K562 (cell line): ENCODE data around the gene OR1I1. TPM values are rescaled to one million over a fixed set of nuclear protein-coding genes. Genes with fewer than 3 reads are reported as not detected.

Experiments
- ATAC-seq: fragments of 200-7000 bp; cut with Tn5 transposase; 3 replicates; pipeline ENCODE4 v1.9.1; 2020; ENCODE audit warnings: moderate library complexity
- BruUV-seq: library from RNA; stranded (reverse); fragments of 400-500 nt; replicated peaks from 2 replicates; lab custom pipeline; 2021; lab: Mats Ljungman, UMichigan
- CTCF ChIA-PET: fragments of 300-600 bp; formaldehyde crosslinking; extraction: SDS; loops from one replicate; lab custom pipeline; 2021; ENCODE audit warnings: low intra/inter-chr PET ratio; lab: Yijun Ruan, JAX
- POLR2A ChIA-PET: fragments of 300-600, 350-650 bp; sonication (Branson Sonifier 250); formaldehyde crosslinking; extraction: SDS; loops from one replicate; lab custom pipeline; 2021; ENCODE audit warnings: antibody characterized with exemption, inconsistent platforms; lab: Yijun Ruan, JAX
- DNase-seq, 4 experiments: peaks; one replicate each; pipeline versions ENCODE4 v3.0.0 to v3.0.0-alpha.2; 2011 to 2018; ENCODE audit warnings: low spot score in 3 of 4, mixed read lengths in 3 of 4; ENCODE audit errors: extremely low read depth in 1 of 4
- FAIRE-seq: peaks from 2 replicates; lab custom pipeline; 2011; peaks lifted over from hg19 to GRCh38; lab: Jason Lieb, UNC
- H2AFZ ChIP-seq: 2 replicates; pipeline ENCODE4 v1.6.0; 2011; ENCODE audit warnings: low read depth, low read length, control low read depth, inconsistent platforms
- H3K27ac ChIP-seq: fragments of 200-600 bp; 3 replicates; pipeline ENCODE4 v1.8.0; 2011; ENCODE audit warnings: low read depth, mild to moderate bottlenecking, control low read depth, inconsistent platforms, low read length, moderate library complexity, mixed read lengths; ENCODE audit errors: extremely low read depth
- H3K27me3 ChIP-seq, 2 experiments: fragments of 300-600 bp in 1 of 2; 2 replicates in 1 of 2; 3 replicates in 1 of 2; pipeline versions ENCODE4 v1.6.0 to v1.8.0; 2011; ENCODE audit warnings: inconsistent platforms in 2 of 2, low read length in 2 of 2, mild to moderate bottlenecking in 1 of 2, mixed read lengths in 1 of 2, moderate library complexity in 1 of 2; ENCODE audit not compliant: control insufficient read depth in 2 of 2, insufficient read depth in 2 of 2
- H3K36me3 ChIP-seq: fragments of 300-600 bp; 3 replicates; pipeline ENCODE4 v1.8.0; 2011; ENCODE audit warnings: mild to moderate bottlenecking, low read length, inconsistent platforms; ENCODE audit not compliant: control insufficient read depth, insufficient read depth
- H3K4me1 ChIP-seq, 2 experiments: fragments of 200-600 bp in 1 of 2; replicated peaks in 1 of 2; 2 replicates in 1 of 2; 3 replicates in 1 of 2; pipeline versions ENCODE4 v1.5.1 to v1.8.0; 2011; ENCODE audit warnings: inconsistent platforms in 2 of 2, low read length in 2 of 2, mild to moderate bottlenecking in 1 of 2, mixed read lengths in 1 of 2, moderate library complexity in 1 of 2; ENCODE audit not compliant: control insufficient read depth in 2 of 2, insufficient read depth in 2 of 2
- H3K4me2 ChIP-seq: 2 replicates; pipeline ENCODE4 v1.6.1; 2011; ENCODE audit warnings: low read length, control low read depth, inconsistent platforms, mixed read lengths; ENCODE audit not compliant: insufficient read depth
- H3K4me3 ChIP-seq: fragments of 200-600 bp; sonication (generic), shearing (Covaris generic); 2 replicates; pipeline ENCODE4 v1.5.1; 2016; ENCODE audit warnings: control low read depth, inconsistent platforms
- H3K79me2 ChIP-seq: fragments of 200-600 bp; 3 replicates; pipeline ENCODE4 v1.8.0; 2011; ENCODE audit warnings: low read length, inconsistent platforms; ENCODE audit not compliant: control insufficient read depth, insufficient read depth
- H3K9ac ChIP-seq, 2 experiments: 2 replicates each; pipeline versions ENCODE4 v1.6.0 to v1.6.1; 2011; ENCODE audit warnings: low read depth in 2 of 2, low read length in 2 of 2, control low read depth in 1 of 2, inconsistent platforms in 1 of 2, mild to moderate bottlenecking in 1 of 2, mixed read lengths in 1 of 2; ENCODE audit not compliant: insufficient read depth in 1 of 2
- H3K9me1 ChIP-seq: one replicate; pipeline ENCODE4 v1.6.0; 2011; ENCODE audit warnings: inconsistent platforms, mild to moderate bottlenecking, low read length, moderate library complexity; ENCODE audit not compliant: control insufficient read depth, insufficient read depth
- H3K9me3 ChIP-seq: replicated peaks from 2 replicates; pipeline ENCODE4 v1.5.1; 2011; ENCODE audit warnings: low read depth, low read length, inconsistent platforms; ENCODE audit not compliant: control insufficient read depth, insufficient read depth
- H4K20me1 ChIP-seq: replicated peaks from 2 replicates; pipeline ENCODE4 v1.6.1; 2011; ENCODE audit warnings: low read length, inconsistent platforms, mixed read lengths; ENCODE audit not compliant: control insufficient read depth, insufficient read depth
- ATF3 ChIP-seq, 2 experiments: fragments of 450-650 bp in 1 of 2; sonication (generic) in 1 of 2; formaldehyde crosslinking in 1 of 2; IDR thresholded peaks in 1 of 2; conservative IDR thresholded peaks in 1 of 2; 2 replicates each; pipeline versions ENCODE4 v1.6.1 to v1.8.1; 2016 to 2023; ENCODE audit warnings: mild to moderate bottlenecking in 2 of 2, moderate library complexity in 2 of 2, inconsistent platforms in 1 of 2, missing genetic modification reagents in 1 of 2
- ATF7 ChIP-seq: fragments of 450-650 bp; IDR thresholded peaks from 2 replicates; pipeline ENCODE4 v1.7.1; 2014; ENCODE audit warnings: mild to moderate bottlenecking, moderate library complexity
- BRF2 ChIP-seq: IDR thresholded peaks from 3 replicates; pipeline ENCODE4 v1.6.1; 2011; ENCODE audit warnings: borderline replicate concordance, mild to moderate bottlenecking; ENCODE audit not compliant: insufficient read length, insufficient read depth
- CBFA2T2 ChIP-seq: fragments of 450-650 bp; conservative IDR thresholded peaks from 2 replicates; pipeline ENCODE4 v1.6.1; 2017; ENCODE audit warnings: mild to moderate bottlenecking
- CEBPG ChIP-seq, 3 experiments: fragments of 200-800 bp in 1 of 3; sonication (Bioruptor generic) in 1 of 3; sonication (generic) in 1 of 3; formaldehyde crosslinking in 1 of 3; IDR thresholded peaks in 2 of 3; conservative IDR thresholded peaks in 1 of 3; 2 replicates each; pipeline versions ENCODE4 v1.6.1 to v1.8.0; 2016 to 2022; ENCODE audit warnings: missing compliant biosample characterization in 2 of 3, missing genetic modification characterization in 2 of 3, mild to moderate bottlenecking in 1 of 3, missing genetic modification reagents in 1 of 3
- FOXP1 ChIP-seq: sonication (generic); formaldehyde crosslinking; IDR thresholded peaks from 2 replicates; pipeline ENCODE4 v1.8.0; 2022; ENCODE audit warnings: mild to moderate bottlenecking, missing genetic modification reagents
- XRCC5 ChIP-seq: fragments of 200-400 bp; formaldehyde crosslinking; IDR thresholded peaks from 2 replicates; pipeline ENCODE4 v1.6.1; 2017; ENCODE audit warnings: low read depth, mild to moderate bottlenecking, low read length
- ZNF23 ChIP-seq: fragments of 250-450 bp; sonication (Bioruptor Pico); IDR thresholded peaks from 2 replicates; pipeline ENCODE4 v1.4.0; 2020; ENCODE audit warnings: mild to moderate bottlenecking
- ZNF589 ChIP-seq: fragments of 200-800 bp; sonication (Bioruptor generic); IDR thresholded peaks from 2 replicates; pipeline ENCODE4 v1.6.1; 2016; ENCODE audit warnings: low read depth, missing genetic modification characterization, missing compliant biosample characterization
- WGBS: fragments of 100-300 bp; shearing (Covaris generic); methylation state at CpG from one replicate; pipeline ENCODE4 v1.1.6; 2016; ENCODE audit warnings: low coverage, mixed read lengths; ENCODE audit not compliant: insufficient coverage; ENCODE audit errors: missing lambda C conversion rate; 5-methylcytosine and 5-hydroxymethylcytosine counted together
- in situ Hi-C: fragments of 300-500 bp; cut with MboI; formaldehyde crosslinking; loops from 4 replicates; pipeline ENCODE4 v1.15.0; 2018; ENCODE audit warnings: inconsistent platforms, mixed read lengths
- intact Hi-C: fragments of 100-400 bp; cut with micrococcal nuclease; formaldehyde crosslinking; loops from 2 replicates; pipeline ENCODE4 v1.14.2; 2022
- polyA plus RNA-seq, 8 experiments: library from polyadenylated mRNA; depleted of rRNA in 4 of 8; stranded (reverse) in 5 of 8; unstranded in 3 of 8; fragments of >200 nt; fragmentation: Nextera tagmentation in 2 of 8; fragmentation: Illumina TruSeq in 1 of 8; extraction: Ambion mirVana in 2 of 8; extraction: Trizol in 1 of 8; gene quantifications; 2 replicates each; pipeline versions ENCODE4 v1.2.1 to v1.2.3, GENCODE V29; 2011 to 2014; ENCODE audit warnings: inconsistent platforms in 1 of 8, missing spikeins in 1 of 8
- total RNA-seq, 7 experiments: library from RNA; depleted of rRNA in 6 of 7; stranded (reverse); fragments of >200 nt in 6 of 7; fragmentation: Illumina TruSeq in 2 of 7; extraction: Trizol in 2 of 7; gene quantifications; 2 replicates each; pipeline versions ENCODE4 v1.2.1 to v1.2.3, GENCODE V29; 2011 to 2021; ENCODE audit warnings: low replicate concordance in 1 of 7

The OR1I1 gene
- total and polyA plus RNA-seq, 9 of the 15 experiments (the other 6 are each of a cell fraction or from before 2014, with no cell fraction given) = not detected

- no peaks in the 10 kb centered on the region for H4K20me1 ChIP-seq
- no peak for FAIRE-seq
- H3K79me2 ChIP-seq = no peaks in the 10 kb centered on the region
- 3% methylated on average over 11 of the region's 11 CpGs for WGBS
- no peaks in the 10 kb centered on the region for H3K9me3 ChIP-seq
- no peaks in the 10 kb centered on the region for H3K36me3 ChIP-seq
- intact Hi-C loops = no loop called here
- no TSS peak for BruUV-seq
- no peak for ATAC-seq
- in situ Hi-C loops = no loop called here
- H3K27ac ChIP-seq = no peak overlapping the region
- H3K4me1 ChIP-seq = no peaks in the 10 kb centered on the region; a peak in 1 of 5 replicates
- no peak overlapping the region; the same call in 1 of the 2 replicates for H3K4me2 ChIP-seq
- H3K4me3 ChIP-seq = no peak overlapping the region
- ChIA-PET CTCF (no interaction called here), POLR2A (no interaction called here)
- peaks cover 5 to 20% of the 10 kb centered on the region in 2 experiments; a peak in 4 of 5 replicates for H3K27me3 ChIP-seq
- DNase-seq = no peak
- H3K9ac ChIP-seq = no peak overlapping the region
- H2AFZ ChIP-seq = no peak overlapping the region
- no peaks in the 10 kb centered on the region for H3K9me1 ChIP-seq
- TF ChIP-seq ZNF589 (CRISPR knock-in tag) (no peak), XRCC5 (no peak), CEBPG (CRISPR knock-in tag; IDR thresholded peaks at IDR 0.05) (peak; percentile 53; the same call in 1 of the 2 replicates), CEBPG (tag; conservative IDR thresholded peaks at IDR 0.05 in 1 of 2, IDR thresholded peaks at IDR 0.05 in 1 of 2) (peak; percentile 87 to 92), CBFA2T2 (no peak), BRF2 (no peak), ZNF23 (CRISPR knock-in tag) (no peak), FOXP1 (CRISPR knock-in tag) (no peak), ATF3 (IDR thresholded peaks at IDR 0.05) (peak; percentile 77), ATF3 (CRISPR knock-in tag; conservative IDR thresholded peaks at IDR 0.05) (no peak), ATF7 (peak; percentile 43; the same call in 1 of the 2 replicates)
These were observed 34.3 kb upstream of the OR1I1 start for GRCh38 chr19:15047680-15048079.
